Progenitor cell of endocrine pancreas (in vitro differentiated cells): ENCODE data around the gene MT4. TPM values are rescaled to one million over a fixed set of nuclear protein-coding genes. Genes with fewer than 3 reads are reported as not detected.

Experiments
- DNase-seq: peaks from one replicate; pipeline ENCODE4 v3.0.0; 2021; ENCODE audit warnings: low spot score; ENCODE audit not compliant: unreplicated experiment
- H3K27ac Mint-ChIP-seq: 2 replicates; pipeline ENCODE4 v1.8.0; 2021; ENCODE audit warnings: mild to moderate bottlenecking, moderate library complexity, mixed read lengths
- H3K27me3 Mint-ChIP-seq: 2 replicates; pipeline ENCODE4 v1.8.0; 2021; ENCODE audit warnings: mixed read lengths
- H3K36me3 Mint-ChIP-seq: 2 replicates; pipeline ENCODE4 v1.8.0; 2022; ENCODE audit warnings: mixed read lengths; ENCODE audit not compliant: insufficient read depth
- H3K4me1 Mint-ChIP-seq: 2 replicates; pipeline ENCODE4 v1.8.0; 2021; ENCODE audit warnings: low read depth, mixed read lengths
- H3K4me3 Mint-ChIP-seq: 2 replicates; pipeline ENCODE4 v1.8.0; 2021; ENCODE audit warnings: low read depth, mild to moderate bottlenecking, moderate library complexity, mixed read lengths
- H3K9me3 Mint-ChIP-seq: 2 replicates; pipeline ENCODE4 v1.8.0; 2021; ENCODE audit warnings: low read depth, mixed read lengths
- total RNA-seq: library from RNA; stranded (reverse); gene quantifications from 2 replicates; pipeline ENCODE4 v1.2.1, GENCODE V29; 2021
- TF ChIP-seq, protein P1 (sequence below): fragments of 200-600 bp; sonication (generic); IDR thresholded peaks from one replicate; pipeline ENCODE4 v1.5.0; 2021; ENCODE audit warnings: antibody characterized with exemption, mild to moderate bottlenecking; ENCODE audit not compliant: unreplicated experiment

MT4 gene
- total RNA-seq, 1 donor from 2014 or later = not detected

GRCh38 chr16:56604966-56605365, 40.1 kb downstream of the MT4 start:
- H3K9me3 Mint-ChIP-seq = no peaks in the 10 kb centered on the region
- TF ChIP-seq, protein P1, sequence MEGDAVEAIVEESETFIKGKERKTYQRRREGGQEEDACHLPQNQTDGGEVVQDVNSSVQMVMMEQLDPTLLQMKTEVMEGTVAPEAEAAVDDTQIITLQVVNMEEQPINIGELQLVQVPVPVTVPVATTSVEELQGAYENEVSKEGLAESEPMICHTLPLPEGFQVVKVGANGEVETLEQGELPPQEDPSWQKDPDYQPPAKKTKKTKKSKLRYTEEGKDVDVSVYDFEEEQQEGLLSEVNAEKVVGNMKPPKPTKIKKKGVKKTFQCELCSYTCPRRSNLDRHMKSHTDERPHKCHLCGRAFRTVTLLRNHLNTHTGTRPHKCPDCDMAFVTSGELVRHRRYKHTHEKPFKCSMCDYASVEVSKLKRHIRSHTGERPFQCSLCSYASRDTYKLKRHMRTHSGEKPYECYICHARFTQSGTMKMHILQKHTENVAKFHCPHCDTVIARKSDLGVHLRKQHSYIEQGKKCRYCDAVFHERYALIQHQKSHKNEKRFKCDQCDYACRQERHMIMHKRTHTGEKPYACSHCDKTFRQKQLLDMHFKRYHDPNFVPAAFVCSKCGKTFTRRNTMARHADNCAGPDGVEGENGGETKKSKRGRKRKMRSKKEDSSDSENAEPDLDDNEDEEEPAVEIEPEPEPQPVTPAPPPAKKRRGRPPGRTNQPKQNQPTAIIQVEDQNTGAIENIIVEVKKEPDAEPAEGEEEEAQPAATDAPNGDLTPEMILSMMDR = no peak
- H3K4me3 Mint-ChIP-seq = no peak overlapping the region
- DNase-seq = no peak
- no peak overlapping the region for H3K27ac Mint-ChIP-seq
- H3K27me3 Mint-ChIP-seq = peaks cover 80% of the 10 kb centered on the region
- H3K36me3 Mint-ChIP-seq = no peaks in the 10 kb centered on the region
- peaks cover 6% of the 10 kb centered on the region for H3K4me1 Mint-ChIP-seq

DNA sequence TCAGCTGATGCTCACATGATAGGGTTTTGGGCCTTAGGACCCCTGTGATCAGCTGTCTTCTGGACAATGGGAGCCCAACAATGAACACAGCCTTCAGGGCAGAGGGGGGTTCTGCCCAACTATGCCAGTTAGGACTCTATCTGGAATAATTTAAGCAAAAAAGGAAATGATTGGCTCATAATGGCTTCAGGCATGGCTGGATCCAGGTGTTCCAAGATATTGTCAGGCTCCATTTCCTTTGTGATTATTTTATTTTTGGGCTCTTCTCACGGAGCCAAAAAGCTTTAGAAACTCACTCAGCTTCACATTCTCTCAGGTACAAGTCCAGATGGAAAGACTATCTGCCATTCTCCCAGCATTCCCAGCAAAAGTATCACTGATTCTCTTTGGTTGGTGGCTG, 40.6 kb downstream of the MT4 start:
- H3K27ac Mint-ChIP-seq = no peak overlapping the region
- DNase-seq = no peak
- peaks cover 81% of the 10 kb centered on the region for H3K27me3 Mint-ChIP-seq
- no peaks in the 10 kb centered on the region for H3K36me3 Mint-ChIP-seq
- H3K4me3 Mint-ChIP-seq = no peak overlapping the region
- H3K4me1 Mint-ChIP-seq = peaks cover 6% of the 10 kb centered on the region
- TF ChIP-seq, protein P1 = no peak
- H3K9me3 Mint-ChIP-seq = no peaks in the 10 kb centered on the region

DNA sequence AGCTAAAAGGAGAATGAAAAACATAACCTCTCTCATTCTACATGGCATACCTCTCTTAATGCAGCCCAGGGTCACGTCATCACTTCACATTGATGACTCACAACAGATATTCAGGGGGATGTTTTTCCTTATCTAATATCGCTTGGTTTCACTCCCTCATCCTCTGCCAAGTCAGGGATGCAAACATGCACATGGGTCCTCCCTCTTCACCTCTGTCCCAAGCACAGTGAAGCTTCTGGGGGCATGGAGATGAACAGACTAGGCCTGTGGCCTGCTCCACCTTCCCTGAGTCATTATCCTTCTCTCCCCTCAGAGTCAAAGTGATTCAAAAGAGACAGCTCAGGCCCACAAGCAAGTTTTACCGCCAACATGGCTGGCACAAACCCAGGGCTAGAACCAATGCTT, 41.2 kb downstream of the MT4 start:
- no peak overlapping the region for H3K27ac Mint-ChIP-seq
- peaks cover 81% of the 10 kb centered on the region for H3K27me3 Mint-ChIP-seq
- TF ChIP-seq, protein P1 = no peak
- H3K4me3 Mint-ChIP-seq = no peak overlapping the region
- no peaks in the 10 kb centered on the region for H3K9me3 Mint-ChIP-seq
- H3K4me1 Mint-ChIP-seq = peaks cover 6% of the 10 kb centered on the region
- no peaks in the 10 kb centered on the region for H3K36me3 Mint-ChIP-seq
- no peak for DNase-seq

DNA sequence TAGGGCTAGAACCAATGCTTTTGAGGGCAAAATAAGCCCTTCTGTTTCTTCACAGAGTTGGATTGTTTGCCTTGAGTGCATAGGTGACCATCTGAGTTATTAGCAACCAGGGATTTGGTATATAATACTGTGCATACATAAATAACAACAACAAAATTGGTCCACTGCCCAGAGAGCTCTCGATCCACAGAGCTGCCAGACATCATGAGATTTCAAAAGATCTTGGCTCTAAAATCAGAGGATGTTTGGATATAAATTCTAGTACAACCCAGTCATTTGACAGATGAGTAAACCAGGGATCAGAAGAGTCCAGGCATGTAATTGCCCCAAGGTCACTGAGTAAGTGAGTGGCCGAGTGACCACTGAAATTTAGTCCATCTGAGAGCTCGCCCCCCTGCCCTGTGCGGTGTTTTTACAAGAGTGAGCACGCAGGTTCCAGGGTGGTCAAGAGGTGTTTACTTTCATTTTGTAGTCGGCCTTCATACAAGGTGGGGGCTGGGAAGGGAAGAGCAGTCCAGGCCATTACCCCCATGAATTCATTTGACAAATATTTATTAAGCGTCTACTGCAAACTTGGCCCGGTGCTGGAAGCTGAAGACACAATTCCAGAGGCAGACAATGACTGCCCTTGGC, 41.7 kb downstream of the MT4 start:
- Mint-ChIP-seq H3K9me3 (no peaks in the 10 kb centered on the region), H3K27ac (no peak overlapping the region), H3K36me3 (no peaks in the 10 kb centered on the region), H3K27me3 (peaks cover 81% of the 10 kb centered on the region), H3K4me1 (peaks cover 6% of the 10 kb centered on the region), H3K4me3 (no peak overlapping the region)
- TF ChIP-seq, protein P1 = no peak
- DNase-seq = no peak

DNA sequence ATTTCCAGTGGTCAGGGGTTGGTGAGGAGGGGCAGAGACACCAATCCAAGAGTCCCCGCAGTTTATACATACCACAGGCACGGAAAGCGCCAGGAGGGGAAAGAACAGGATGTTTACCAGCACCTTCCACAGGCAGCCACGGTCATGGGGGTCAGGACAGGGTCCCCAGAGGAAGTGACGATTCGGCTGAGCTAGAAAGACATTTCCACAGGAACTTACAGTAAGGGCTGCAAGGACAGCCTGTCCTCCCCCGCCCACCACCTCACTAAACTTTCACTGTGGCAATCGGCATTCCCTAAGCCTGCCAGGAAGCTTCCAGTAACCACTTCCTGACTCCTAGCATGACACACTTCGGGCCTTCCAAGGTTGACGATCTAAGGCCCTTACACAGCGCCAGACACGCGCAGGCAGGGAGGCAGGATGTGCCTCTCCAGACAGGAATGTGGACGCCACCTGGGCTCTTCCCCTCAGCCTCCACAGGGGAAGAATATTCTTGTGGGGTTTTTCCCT, 42.3 kb downstream of the MT4 start:
- Mint-ChIP-seq H3K36me3 (no peaks in the 10 kb centered on the region), H3K27me3 (peaks cover 78% of the 10 kb centered on the region), H3K4me3 (no peak overlapping the region), H3K9me3 (no peaks in the 10 kb centered on the region), H3K27ac (no peak overlapping the region), H3K4me1 (peaks cover 6% of the 10 kb centered on the region)
- TF ChIP-seq, protein P1 = no peak
- no peak for DNase-seq
